ENCODE data around the gene MET.

Gene MET

DNA sequence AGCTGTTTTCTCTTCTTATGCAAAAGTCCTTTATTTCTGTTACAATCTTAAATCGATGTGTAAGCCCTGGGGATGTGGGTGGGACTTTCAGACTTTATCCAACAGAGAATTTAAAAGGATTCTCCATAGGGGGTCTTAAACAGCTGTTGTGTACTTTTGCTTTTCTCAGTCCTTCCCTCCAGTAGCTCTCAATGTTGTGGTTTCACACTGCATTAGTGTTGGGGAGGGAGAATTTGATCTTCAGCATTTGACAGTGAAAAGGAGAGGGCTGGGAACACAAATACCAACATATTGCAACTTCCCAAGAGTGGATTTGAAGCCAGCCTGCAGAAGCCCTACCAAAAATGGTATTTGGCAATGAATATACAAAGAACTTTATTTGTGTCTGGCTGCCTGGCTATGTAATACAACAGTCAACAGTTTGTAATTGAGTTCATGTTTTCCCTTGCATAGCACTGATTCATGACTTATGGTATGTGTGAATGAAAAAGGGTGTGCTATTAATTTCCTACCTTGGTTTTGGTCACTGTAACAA lies 110.2 kb downstream of the MET start:
- no peak for DNase-seq (ENCODE audit: low spot score)

DNA sequence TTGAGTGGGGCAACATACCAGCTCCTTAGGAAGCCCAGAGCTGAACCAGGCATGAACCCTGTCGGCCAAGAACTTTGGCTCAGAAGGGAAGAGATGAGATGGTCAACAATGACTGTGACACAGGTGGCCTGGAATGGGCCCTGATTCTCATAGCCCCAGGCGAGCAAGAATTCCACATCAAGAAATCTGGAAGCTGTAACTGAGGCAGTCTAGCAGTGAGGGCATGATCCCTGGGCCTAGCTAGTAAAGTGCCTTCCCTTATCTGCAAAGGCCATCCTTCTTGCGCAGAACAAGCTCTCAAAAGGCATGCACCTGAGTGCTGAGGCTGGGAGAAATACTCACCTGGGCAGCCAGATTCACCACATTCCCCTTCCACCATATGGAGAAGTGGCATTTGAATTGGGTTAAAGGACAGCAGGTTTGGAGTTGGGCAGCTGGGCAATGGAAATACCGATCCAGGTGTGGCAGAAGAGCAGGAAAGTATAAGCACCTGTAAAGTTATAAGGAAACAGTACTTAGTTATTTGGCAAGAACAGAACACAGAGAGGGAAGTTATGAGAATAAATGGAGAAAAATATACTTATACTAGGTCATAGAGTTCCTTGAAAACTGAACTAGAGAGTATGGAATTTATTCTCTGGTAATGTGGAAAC lies 111.8 kb downstream of the MET start:
- no peak for DNase-seq (ENCODE audit: low spot score)

DNA sequence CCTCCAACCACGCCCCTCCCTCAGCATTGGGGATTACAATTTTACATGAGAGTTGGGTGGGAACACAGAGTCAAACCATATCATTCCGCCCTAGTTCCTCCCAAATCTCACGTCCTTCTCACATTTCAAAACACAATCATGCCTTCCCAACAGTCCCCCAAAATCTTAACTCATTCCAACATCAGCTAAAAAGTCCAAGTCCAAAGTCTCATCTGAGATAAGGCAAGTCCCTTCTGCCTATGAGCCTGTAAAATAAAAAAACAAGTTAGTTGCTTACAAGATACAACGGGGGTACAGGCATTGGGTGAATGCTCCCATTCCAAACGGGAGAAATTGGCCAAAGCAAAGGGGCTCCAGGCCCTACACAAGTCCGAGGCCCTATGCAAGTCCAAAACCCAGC lies 112.7 kb downstream of the MET start:
- DNase-seq (ENCODE audit: low spot score): no peak

DNA sequence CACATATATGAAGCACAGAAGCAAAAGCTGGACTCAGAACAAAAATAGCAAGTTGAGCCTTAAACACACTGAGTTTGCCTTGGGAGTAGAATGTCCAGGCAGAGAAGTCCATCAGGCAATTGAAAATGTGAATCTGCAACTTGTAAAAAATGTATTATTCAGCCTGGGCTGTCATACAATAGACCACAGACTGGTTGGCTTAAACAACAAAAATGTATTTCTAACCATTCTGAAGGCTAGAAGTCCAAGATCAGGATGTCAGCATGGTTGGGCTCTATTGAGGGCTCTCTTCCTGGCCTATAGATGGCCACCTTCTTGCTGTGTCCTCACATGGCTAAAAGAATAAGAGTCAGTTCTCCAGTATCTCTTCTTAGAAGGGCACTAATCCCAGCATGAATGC lies 113.8 kb downstream of the MET start:
- no peak for DNase-seq (ENCODE audit: low spot score)

DNA sequence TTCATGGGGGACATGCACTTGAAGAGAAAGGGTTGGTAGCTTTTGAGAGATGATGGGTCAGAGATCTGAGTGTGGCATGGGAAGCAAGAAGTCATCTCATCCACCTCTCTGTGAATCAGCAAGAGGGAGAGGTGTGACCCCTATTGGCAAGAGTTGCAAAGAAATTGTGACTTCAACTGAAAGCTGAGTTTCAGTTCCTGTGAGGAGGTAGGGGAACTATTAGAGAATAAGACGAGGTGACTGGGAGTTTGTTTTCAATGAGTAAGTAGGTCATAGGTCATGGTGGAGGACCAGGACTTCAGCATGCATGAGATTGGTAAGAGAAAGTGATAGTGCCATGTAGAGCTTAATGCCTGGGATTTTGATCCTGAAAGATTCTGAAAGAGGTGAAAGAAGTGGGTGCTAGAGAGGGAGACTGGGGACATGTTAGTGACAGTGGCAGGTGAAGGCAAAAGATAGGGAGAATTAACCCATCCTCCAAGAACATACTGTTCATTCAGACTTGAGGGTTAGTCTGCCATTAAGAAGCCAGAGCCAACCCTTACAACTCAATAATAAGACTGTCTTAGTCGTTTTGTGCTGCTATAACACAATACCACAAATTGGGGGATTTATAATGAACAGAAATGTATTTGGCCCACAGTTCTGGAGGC lies 114.9 kb downstream of the MET start:
- DNase-seq (ENCODE audit: low spot score): no peak

DNA sequence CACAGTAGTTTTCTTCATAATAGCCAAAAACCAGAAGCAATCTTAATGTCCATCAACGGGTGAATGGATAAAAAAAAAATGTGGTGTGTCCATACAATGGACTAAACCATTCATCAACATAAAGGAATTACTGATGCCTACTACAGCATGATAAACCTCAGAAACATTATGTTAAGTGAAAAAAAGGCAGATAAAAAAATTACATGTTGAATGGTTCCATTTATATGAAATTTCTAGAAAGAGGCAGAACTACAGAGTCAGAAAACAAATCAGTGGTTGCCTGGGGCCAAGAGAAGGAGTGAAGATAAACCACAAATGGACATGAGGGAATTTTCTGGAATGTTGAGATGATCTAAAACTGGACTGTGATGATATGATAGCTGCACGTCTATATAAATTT lies 115.9 kb downstream of the MET start:
- DNase-seq (ENCODE audit: low spot score): no peak

DNA sequence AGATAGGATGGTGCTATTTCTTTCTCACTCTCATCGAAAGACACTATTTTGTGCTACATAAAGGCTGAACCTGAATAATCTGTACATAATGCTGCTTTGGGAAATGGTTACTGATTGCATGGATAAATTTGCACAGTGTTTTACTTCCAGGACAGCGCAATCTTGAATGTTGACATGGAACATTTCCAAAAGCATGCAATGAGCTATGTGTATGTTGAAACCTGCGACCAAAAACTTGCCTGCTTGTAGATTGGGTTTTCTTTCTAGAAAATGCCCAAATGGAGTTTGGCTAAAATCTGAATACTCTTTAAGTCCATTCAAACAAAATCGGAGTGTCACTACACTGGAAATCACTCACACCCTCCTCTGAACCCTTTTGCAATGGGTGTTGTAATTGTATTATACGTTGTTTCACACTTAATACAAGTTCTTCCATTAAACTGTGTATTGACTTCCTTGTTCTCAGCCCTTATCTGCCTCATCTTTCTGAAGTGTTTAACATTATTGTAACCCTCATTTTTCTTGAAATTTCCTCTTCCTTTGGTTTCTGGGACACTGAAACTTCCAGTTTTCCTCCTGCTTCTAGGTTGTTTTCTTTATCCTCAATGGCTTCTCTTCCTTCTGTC lies 116.7 kb downstream of the MET start:
- no peak for DNase-seq (ENCODE audit: low spot score)

DNA sequence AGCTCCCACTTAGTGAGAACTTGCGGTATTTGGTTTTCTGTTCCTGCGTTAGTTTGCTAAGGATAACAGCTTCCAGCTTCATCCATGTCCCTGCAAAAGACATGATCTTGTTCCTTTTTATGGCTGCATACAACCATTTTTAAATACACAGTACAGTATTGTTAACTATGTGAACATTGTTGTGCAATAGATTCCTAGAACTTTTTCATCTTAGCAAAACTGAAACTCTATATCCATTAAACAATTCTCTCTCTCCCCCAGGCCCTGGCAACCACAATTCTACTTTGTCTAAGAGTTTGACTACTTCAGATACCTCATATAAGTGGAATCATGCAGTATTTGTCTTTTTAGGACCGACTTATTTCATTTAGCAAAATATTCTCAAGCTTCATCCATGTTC lies 118.0 kb downstream of the MET start:
- no peak for DNase-seq (ENCODE audit: low spot score)

DNA sequence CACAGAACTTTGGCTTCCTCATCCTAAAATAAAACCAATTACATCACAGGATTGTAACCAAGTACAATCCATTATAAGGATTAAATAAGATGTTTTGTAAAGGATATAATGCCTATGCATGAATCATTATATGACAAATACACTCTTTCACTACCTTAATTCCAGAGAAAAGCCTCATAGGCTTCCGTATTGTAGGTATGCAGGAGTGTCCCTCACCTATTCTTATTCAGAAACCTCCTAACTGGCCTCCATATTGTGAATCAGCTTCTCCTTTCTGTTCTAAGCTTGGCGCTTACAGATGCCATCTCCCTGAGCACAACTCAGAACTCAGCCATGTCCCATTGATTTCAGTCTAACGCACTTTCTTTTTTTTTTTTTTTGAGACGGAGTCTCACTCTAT lies 120.8 kb downstream of the MET start:
- no peak for DNase-seq (ENCODE audit: low spot score)

DNA sequence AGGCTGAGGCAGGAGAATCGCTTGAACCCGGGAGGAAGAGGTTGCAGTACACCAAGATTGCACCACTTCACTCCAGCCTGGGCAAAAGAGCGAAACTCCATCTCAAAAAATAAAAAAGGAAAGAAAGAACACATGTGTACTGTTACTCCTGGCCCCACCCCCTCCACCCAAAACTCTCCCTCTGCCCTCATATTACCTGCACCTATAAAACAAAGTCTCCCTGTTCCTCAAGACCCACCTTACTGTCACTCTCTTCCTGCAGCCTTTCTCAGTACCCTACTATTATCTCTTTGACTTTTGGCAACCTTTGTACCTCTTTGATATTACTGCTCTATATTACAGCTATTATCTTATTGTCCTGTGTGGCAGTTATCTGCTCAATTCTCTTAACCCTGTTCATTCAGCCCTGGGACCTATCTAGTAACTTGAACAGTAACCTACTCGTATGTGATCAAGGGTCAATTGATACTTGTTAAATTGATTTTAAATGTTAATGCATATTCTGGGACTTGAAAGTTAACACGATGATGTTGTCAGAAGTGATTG lies 121.9 kb downstream of the MET start:
- no peak for DNase-seq (ENCODE audit: low spot score)

DNA sequence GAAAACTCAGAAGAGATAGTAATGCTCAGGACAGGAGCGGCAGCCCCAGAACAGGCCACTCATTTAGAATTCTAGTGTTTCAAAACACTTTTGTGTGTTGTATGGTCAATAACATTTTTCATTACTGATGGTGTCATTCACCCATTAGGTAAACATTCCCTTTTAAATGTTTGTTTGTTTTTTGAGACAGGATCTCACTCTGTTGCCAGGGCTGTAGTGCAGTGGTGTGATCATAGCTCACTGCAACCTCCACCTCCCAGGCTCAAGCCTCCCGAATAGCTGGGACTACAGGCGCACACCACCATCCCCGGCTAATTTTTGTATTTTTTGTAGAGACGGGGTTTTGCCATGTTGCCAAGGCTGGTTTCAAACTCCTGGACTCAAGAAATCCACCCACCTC lies 124.5 kb downstream of the MET start:
- DNase-seq (ENCODE audit: low spot score): no peak

DNA sequence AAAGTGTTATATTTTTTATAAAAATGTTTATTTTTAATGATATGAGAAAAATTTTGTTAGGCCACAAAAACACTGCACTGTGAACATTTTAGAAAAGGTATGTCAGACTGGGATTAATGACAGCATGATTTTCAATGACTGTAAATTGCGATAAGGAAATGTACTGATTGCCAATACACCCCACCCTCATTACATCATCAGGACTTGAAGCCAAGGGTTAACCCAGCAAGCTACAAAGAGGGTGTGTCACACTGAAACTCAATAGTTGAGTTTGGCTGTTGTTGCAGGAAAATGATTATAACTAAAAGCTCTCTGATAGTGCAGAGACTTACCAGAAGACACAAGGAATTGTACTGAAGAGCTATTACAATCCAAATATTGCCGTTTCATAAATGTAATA lies 125.6 kb downstream of the MET start:
- no peak for DNase-seq (ENCODE audit: low spot score)

DNA sequence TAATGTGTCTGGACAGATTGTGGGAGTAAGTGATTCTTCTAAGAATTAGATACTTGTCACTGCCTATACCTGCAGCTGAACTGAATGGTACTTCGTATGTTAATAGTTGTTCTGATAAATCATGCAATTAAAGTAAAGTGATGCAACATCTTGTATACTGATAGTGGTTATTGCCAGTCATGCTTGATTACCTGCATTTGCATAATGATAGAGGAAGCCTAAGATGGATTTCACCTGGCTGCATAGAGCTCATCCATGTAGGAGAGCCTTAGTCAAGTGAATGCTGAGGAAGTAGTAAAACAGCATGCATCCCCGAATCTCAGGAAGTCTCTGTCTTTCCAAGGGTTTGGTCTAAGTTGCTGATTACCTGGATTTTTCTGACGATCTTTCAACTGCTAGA lies 126.2 kb downstream of the MET start:
- DNase-seq (ENCODE audit: low spot score): no peak

DNA sequence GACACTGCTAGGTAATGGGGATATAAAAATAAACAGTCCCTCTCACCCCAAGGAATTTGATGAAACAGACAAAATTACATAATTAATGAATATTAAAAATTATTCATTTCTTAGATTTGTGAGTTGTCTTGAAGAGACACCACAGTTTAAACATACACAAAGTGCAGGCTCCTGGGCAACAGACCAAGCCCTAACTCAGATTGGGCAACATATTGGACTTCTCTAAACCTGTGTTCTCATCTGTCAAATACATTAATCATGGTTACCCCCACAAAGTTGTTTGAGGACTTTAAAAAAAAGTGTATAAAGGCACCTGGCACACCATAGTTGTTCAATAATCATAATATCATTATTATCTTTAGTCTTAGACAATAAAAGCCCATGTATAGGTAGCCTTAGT lies 127.9 kb downstream of the MET start:
- no peak for DNase-seq (ENCODE audit: low spot score)

DNA sequence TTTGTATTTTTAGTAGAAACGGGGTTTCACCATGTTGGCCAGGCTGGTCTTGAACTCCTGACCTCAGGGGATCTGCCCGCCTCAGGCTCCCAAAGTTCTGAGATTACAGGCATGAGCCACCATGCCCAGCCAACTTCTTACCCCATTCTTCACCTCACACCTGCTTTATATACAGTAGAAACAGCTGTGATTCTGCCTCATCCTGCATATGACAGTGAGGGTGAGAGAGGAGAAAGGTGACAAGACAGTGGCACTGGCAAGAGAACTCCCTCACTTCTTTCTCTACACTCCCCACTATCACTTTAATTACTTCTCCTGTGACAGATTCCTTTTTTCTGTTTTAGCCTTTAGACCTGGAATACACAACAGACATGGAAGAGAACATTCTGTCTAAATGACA lies 128.6 kb downstream of the MET start:
- no peak for DNase-seq (ENCODE audit: low spot score)

DNA sequence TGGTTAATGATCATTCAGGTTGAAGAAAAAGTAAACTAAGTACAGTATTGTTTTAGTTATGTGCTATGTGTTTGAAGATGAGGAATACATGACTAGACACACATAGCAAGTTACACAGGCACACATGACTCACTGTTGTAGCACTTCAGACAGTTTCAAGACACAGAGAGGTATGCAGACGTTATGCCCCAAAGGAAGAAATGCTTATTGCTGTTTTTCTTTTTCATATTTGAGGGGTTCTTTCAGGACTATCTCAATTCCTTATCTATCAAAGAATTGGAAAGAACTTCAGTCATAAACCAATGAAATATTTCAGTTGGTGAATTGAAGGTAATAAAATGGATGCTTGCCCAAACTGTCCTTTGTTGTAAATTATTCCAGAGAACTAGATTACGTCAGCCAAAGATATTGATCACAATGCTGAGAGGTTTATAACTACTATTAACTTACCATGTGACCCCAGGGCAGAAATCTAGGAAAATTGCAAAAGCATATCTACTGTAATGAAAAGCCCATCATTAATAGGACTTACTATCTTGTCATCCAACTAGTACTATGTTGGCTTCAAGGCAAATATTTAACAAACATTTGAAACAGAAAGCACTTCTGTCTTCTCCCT lies 129.2 kb downstream of the MET start:
- no peak for DNase-seq (ENCODE audit: low spot score)

DNA sequence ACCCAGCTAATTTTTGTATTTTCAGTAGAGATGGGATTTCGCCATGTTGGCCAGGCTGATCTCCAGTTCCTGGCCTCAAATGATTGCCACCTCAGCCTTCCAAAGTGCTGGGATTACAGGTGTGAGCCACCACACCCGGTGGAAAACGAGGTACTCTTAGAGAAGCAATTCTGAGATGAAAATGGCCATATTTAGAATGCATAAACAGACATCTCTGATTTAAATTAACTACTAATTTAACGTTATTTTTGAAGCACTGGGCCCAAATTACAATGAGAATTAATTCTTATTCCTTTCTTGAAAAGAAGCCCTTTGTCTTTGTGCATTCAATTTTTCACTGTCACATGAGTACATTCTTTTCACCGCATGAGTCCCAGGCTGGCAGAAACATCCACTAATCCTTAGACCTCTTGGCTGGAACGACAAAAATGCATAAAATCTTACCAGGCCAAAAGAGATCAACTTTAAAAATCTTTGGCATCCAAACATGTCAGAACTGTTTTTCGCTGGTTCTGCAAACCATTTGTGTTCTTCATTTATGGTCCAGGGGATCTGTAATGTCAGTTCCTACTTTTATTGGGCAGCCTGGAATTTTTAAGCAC lies 130.2 kb downstream of the MET start:
- DNase-seq (ENCODE audit: low spot score): no peak

DNA sequence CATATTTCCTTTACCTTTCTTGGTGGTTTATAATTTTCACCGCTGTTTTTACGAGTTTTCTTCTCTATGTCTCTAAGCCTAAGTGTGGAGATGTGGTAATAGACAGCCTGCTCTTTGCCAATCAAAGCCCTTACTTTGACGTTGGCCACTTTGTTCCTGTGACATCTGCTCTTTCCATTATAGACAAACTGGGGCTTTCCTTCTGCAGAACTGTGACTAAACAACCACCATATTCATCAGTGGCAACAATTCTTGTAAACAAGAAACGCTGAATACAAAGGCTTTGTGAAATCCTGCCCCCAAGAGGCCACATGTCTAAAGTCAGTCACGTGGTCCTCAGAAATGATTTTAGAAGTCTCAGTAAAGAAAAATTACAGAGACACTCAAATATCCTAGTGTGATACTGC lies 130.8 kb downstream of the MET start:
- peak; percentile 32 for DNase-seq (ENCODE audit: low spot score)

DNA sequence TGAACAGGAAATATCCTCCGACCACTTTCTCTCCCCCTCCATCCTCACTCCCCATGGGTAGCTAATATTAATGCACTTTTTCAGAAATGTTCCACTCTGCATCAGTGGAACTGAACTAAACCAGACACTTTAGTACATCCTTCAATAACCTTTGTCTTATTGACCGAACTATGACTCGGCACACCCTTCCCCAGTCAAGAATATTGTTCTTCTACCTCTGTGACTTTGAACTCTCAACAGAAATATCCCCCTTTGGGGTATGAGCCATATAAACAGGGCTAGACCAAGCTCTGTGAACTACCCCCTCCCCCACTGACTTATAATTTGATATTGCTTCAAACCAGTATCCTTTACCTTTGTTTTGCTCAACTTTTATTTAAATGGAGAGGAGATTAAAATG lies 132.5 kb downstream of the MET start:
- DNase-seq (ENCODE audit: low spot score): no peak

DNA sequence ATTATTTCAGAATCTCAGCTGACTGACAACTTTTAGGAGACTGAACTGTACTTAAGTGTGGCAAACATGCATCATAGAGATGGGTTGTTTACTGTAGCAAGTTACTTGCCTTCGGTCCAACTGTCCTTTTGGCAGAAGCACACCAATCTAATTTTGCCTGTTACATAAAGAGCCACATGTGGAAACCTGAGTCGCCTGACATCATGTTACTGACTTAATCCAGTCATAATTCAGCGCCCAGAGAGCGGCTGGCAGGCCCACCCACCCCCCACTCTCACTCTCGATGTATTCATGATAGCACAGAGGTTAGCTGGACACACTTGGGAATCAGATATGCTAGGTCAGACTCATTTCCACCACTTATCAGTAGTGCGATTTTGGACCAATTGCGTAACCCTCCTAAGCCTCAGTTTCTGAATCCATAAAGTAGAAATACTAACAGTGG lies 133.1 kb downstream of the MET start:
- DNase-seq (ENCODE audit: low spot score): peak; percentile 87

DNA sequence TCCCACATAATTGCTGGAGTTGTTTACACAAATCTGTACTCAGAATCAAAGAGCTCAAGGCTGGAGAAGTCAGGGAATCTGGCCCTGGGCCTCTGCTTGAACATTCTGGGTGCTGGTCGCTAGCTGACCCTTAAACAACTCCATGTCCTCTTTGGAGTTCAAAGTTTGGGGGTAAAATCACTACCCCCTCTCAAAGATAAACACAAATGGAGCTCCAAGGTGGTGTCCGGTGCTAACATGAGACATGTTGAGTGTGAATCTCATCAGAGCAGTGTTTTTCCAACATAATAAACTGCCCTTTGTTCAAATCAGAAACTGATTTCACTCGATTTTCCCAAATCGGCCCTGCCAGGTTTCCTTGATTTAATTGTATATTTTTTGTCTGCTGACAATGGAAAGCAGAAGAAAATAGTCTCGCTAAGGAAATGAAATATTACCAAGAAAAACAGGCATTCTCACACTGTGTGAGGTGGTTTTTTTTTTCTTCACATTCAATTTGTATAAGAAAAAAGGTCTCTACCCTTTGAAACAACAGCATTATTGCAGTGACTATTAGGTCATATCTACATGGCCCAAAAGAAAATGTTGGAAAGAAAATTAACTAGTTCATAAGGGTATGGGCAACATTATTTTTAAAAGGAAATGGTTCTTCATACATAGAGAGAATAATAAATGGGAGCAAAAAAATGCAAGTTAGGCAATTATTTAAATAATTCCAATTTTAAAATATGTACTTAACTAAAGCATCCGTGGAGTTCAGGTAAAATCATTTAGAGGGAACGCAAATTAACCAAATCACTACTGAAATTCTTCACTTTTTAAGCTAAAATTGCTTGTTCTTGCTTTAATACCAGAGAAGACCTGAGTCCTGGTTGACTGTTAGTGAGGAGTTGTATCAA lies 134.3 kb downstream of the MET start:
- DNase-seq (ENCODE audit: low spot score): no peak
